PC-9 (cell line): ENCODE measurements around the gene NTN4. TPM values are rescaled to one million over a fixed set of nuclear protein-coding genes. Genes with fewer than 3 reads are reported as not detected.

Experiments
- BruUV-seq: library from RNA; stranded (reverse); fragments of 400-500 nt; replicated peaks from 2 replicates; lab custom pipeline; 2021; lab: Mats Ljungman, UMichigan
- CTCF ChIA-PET: fragments of 300-600 bp; sonication (Branson Sonifier 250); formaldehyde crosslinking; loops from one replicate; lab custom pipeline; 2022; ENCODE audit warnings: antibody characterized with exemption; lab: Charles Lee
- POLR2A ChIA-PET: fragments of 300-600 bp; sonication (Branson Sonifier 250); formaldehyde crosslinking; loops from one replicate; lab custom pipeline; 2022; ENCODE audit warnings: antibody characterized with exemption; ENCODE audit not compliant: unreplicated experiment; lab: Charles Lee
- DNase-seq, 2 experiments: peaks; one replicate each; pipeline versions ENCODE4 v3.0.0 to v3.0.0-alpha.2; 2015 to 2022; ENCODE audit warnings: mixed read lengths in 1 of 2
- H2AFZ ChIP-seq: fragments of 200-600 bp; sonication (generic); 2 replicates; pipeline ENCODE4 v1.8.1; 2017; ENCODE audit warnings: antibody characterized with exemption
- H3F3A ChIP-seq: fragments of 200-600 bp; sonication (generic); 2 replicates; pipeline ENCODE4 v1.8.1; 2017; ENCODE audit warnings: antibody characterized with exemption, mild to moderate bottlenecking, low read depth; ENCODE audit not compliant: insufficient read depth
- H3K27ac ChIP-seq: fragments of 200-600 bp; sonication (generic); 2 replicates; pipeline ENCODE4 v1.6.1; 2016; ENCODE audit warnings: mixed run types
- H3K27me3 ChIP-seq: fragments of 200-600 bp; sonication (generic); 2 replicates; pipeline ENCODE4 v1.6.1; 2016; ENCODE audit warnings: low read depth, mixed run types; ENCODE audit not compliant: insufficient read depth
- H3K36me3 ChIP-seq: fragments of 200-600 bp; sonication (generic); 2 replicates; pipeline ENCODE4 v1.6.1; 2016; ENCODE audit warnings: low read depth, mixed run types
- H3K4me1 ChIP-seq: fragments of 200-600 bp; sonication (generic); replicated peaks from 2 replicates; pipeline ENCODE4 v1.6.1; 2016; ENCODE audit warnings: mixed run types; ENCODE audit not compliant: insufficient read depth
- H3K4me2 ChIP-seq: fragments of 200-600 bp; sonication (generic); 2 replicates; pipeline ENCODE4 v1.6.1; 2017; ENCODE audit warnings: mixed run types
- H3K4me3 ChIP-seq: fragments of 200-600 bp; sonication (generic); 2 replicates; pipeline ENCODE4 v1.6.1; 2016; ENCODE audit warnings: mixed run types
- H3K79me2 ChIP-seq: fragments of 200-600 bp; sonication (generic); 2 replicates; pipeline ENCODE4 v1.6.1; 2017; ENCODE audit warnings: low read depth, mixed run types
- H3K9me2 ChIP-seq: fragments of 200-600 bp; sonication (generic); 2 replicates; pipeline ENCODE4 v1.8.1; 2017; ENCODE audit warnings: mild to moderate bottlenecking; ENCODE audit not compliant: insufficient read depth
- H3K9me3 ChIP-seq: fragments of 200-600 bp; sonication (generic); 2 replicates; pipeline ENCODE4 v1.8.1; 2016; ENCODE audit warnings: low read depth; ENCODE audit not compliant: insufficient read depth
- H4K20me1 ChIP-seq: fragments of 200-600 bp; sonication (generic); 2 replicates; pipeline ENCODE4 v1.8.1; 2017; ENCODE audit not compliant: insufficient read depth
- CTCF ChIP-seq: fragments of 200-600 bp; sonication (generic); conservative IDR thresholded peaks from 2 replicates; pipeline ENCODE4 v1.6.1; 2017; ENCODE audit warnings: mixed run types, antibody characterized with exemption, mild to moderate bottlenecking, moderate library complexity
- EZH2 ChIP-seq: fragments of 200-600 bp; sonication (generic); IDR thresholded peaks from 2 replicates; pipeline ENCODE4 v1.8.0; 2017; ENCODE audit warnings: antibody characterized with exemption, low read depth
- intact Hi-C: fragments of 100-400 bp; cut with micrococcal nuclease; formaldehyde crosslinking; loops from one replicate; pipeline ENCODE4 v1.10.0; 2022; ENCODE audit not compliant: unreplicated experiment
- total RNA-seq: library from RNA; stranded (reverse); gene quantifications from 2 replicates; pipeline ENCODE4 v1.2.3, GENCODE V29; 2021

NTN4 gene
- total RNA-seq, 1 experiment from 2014 or later: 41.5 TPM

- Histone ChIP-seq H4K20me1 (no peaks in the 10 kb centered on the region), H3K4me1 (peaks cover 79% of the 10 kb centered on the region), H3K9me2 (no peaks in the 10 kb centered on the region), H3K27ac (peak overlapping the region; percentile 100), H3K9me3 (no peaks in the 10 kb centered on the region), H3K4me3 (peak overlapping the region; percentile 34; the same call in 1 of the 2 replicates), H3K79me2 (peaks cover 4% of the 10 kb centered on the region; the same call in 1 of the 2 replicates), H3K36me3 (no peaks in the 10 kb centered on the region; the same call in 1 of the 2 replicates), H3K27me3 (no peaks in the 10 kb centered on the region), H3F3A (peaks cover 52% of the 10 kb centered on the region), H2AFZ (no peak overlapping the region), H3K4me2 (peak overlapping the region; percentile 76)
- ChIA-PET POLR2A (interaction anchor here (0.7 kb wide), 1 partner anchor 11 kb away, joined by 5 read pairs; no protein-coding TSS in a partner anchor), CTCF (no interaction called here)
- TSS peak; percentile 60 for BruUV-seq
- TF ChIP-seq CTCF: no peak
- no peak for TF ChIP-seq EZH2
- DNase-seq: peak; percentile 62 to 97
- intact Hi-C loops: loop anchor here (5.0 to 10.0 kb wide), 3 partner anchors 100 to 585 kb away; partner anchors contain the start of genes ELK3, FGD6 and VEZT
Observed at GRCh38 chr12:95802482-95803270, 12.1 kb upstream of the NTN4 start.

- POLR2A ChIA-PET: interaction anchor here (1.0 kb wide), 1 partner anchor 9 kb away, joined by 12 read pairs; no protein-coding TSS in a partner anchor
- CTCF ChIA-PET: no interaction called here
- H3K27ac ChIP-seq: peak overlapping the region; percentile 96
- H3K4me3 ChIP-seq: no peak overlapping the region
- DNase-seq: peak in 1 of 2 experiments; percentile 92
- H4K20me1 ChIP-seq: no peaks in the 10 kb centered on the region
- H2AFZ ChIP-seq: no peak overlapping the region
- no peaks in the 10 kb centered on the region for H3K9me2 ChIP-seq
- H3K27me3 ChIP-seq: no peaks in the 10 kb centered on the region
- TF ChIP-seq EZH2 (no peak), CTCF (no peak)
- H3K79me2 ChIP-seq: peaks cover 13% of the 10 kb centered on the region
- H3F3A ChIP-seq: peaks cover 33% of the 10 kb centered on the region
- H3K9me3 ChIP-seq: no peaks in the 10 kb centered on the region
- no peaks in the 10 kb centered on the region for H3K36me3 ChIP-seq
- H3K4me2 ChIP-seq: peak overlapping the region; percentile 79
- intact Hi-C loops: loop anchor here (1.0 to 2.0 kb wide), 2 partner anchors 13 to 148 kb away; no protein-coding TSS in a partner anchor
- peaks cover 82% of the 10 kb centered on the region for H3K4me1 ChIP-seq
- BruUV-seq: no TSS peak
Observed at GRCh38 chr12:95796982-95797289, 6.4 kb upstream of the NTN4 start.

GRCh38 chr12:95796225-95796981, 5.8 kb upstream of the NTN4 start:
- H3K4me3 ChIP-seq: peak overlapping the region; percentile 17; the same call in 1 of the 2 replicates

More at GRCh38 chr12:95796225-95796981, 5.8 kb upstream of the NTN4 start:
- H3K27me3 ChIP-seq: no peaks in the 10 kb centered on the region
- no peaks in the 10 kb centered on the region for H3K9me3 ChIP-seq
- H3K79me2 ChIP-seq: peaks cover 18% of the 10 kb centered on the region
- H3F3A ChIP-seq: peaks cover 29% of the 10 kb centered on the region
- H3K4me2 ChIP-seq: peak overlapping the region; percentile 79
- BruUV-seq: TSS peak; percentile 85
- H3K4me1 ChIP-seq: peaks cover 82% of the 10 kb centered on the region
- TF ChIP-seq EZH2: no peak
- TF ChIP-seq CTCF: no peak
- H4K20me1 ChIP-seq: no peaks in the 10 kb centered on the region
- H3K9me2 ChIP-seq: no peaks in the 10 kb centered on the region
- ChIA-PET POLR2A (interaction anchor here (0.6 to 1.0 kb wide), 4 partner anchors 9 to 1091 kb away, joined by 3 to 12 read pairs (median 4); no protein-coding TSS in a partner anchor), CTCF (interaction anchor here (0.6 to 0.7 kb wide), 2 partner anchors 17 to 162 kb away, joined by 3 to 5 read pairs; no protein-coding TSS in a partner anchor)
- H3K27ac ChIP-seq: peak overlapping the region; percentile 96
- no peak overlapping the region for H2AFZ ChIP-seq
- peak; percentile 73 to 84 for DNase-seq
- intact Hi-C loops: loop anchor here (1.0 to 2.0 kb wide), 2 partner anchors 14 to 148 kb away; no protein-coding TSS in a partner anchor
- no peaks in the 10 kb centered on the region for H3K36me3 ChIP-seq
